GM12891 (cell line): ENCODE measurements around the gene CYB561D2. TPM values are rescaled to one million over a fixed set of nuclear protein-coding genes. Genes with fewer than 3 reads are reported as not detected.
"Not testable (repeated sequence)": the region's sequence is repeated elsewhere in the genome, so short reads cannot be mapped to it uniquely, and the experiment has no call there.

ENCODE experiments used
- DNase-seq: peaks from one replicate; pipeline ENCODE4 v3.0.0; 2011; ENCODE audit warnings: low spot score; ENCODE audit not compliant: insufficient read length
- FAIRE-seq: peaks from 2 replicates; lab custom pipeline; 2011; peaks lifted over from hg19 to GRCh38; lab: Jason Lieb, UNC
- PAX5 ChIP-seq: IDR thresholded peaks from 2 replicates; pipeline ENCODE4 v1.6.1; 2011; ENCODE audit warnings: low read length, moderate library complexity, mild to moderate bottlenecking; ENCODE audit not compliant: insufficient read depth, severe bottlenecking
- POLR2A ChIP-seq: IDR thresholded peaks from 2 replicates; pipeline ENCODE4 v1.6.1; 2011; ENCODE audit warnings: low read depth, low read length, control low read depth
- POLR2AphosphoS5 ChIP-seq: IDR thresholded peaks from 2 replicates; pipeline ENCODE4 v1.6.1; 2011; ENCODE audit warnings: low read depth, low read length, control low read depth
- POU2F2 ChIP-seq: IDR thresholded peaks from 2 replicates; pipeline ENCODE4 v1.6.1; 2011; ENCODE audit warnings: low read depth, mild to moderate bottlenecking, control low read depth, low read length, moderate library complexity
- SPI1 ChIP-seq: IDR thresholded peaks from 2 replicates; pipeline ENCODE4 v1.6.1; 2011; ENCODE audit warnings: low read depth, low read length, control low read depth
- TAF1 ChIP-seq: IDR thresholded peaks from 2 replicates; pipeline ENCODE4 v1.6.1; 2011; ENCODE audit warnings: low read depth, low read length, control low read depth
- polyA plus RNA-seq: library from polyadenylated mRNA; unstranded; fragments of >200 nt; gene quantifications from one replicate; pipeline ENCODE4 v1.2.1, GENCODE V29; 2012; ENCODE audit warnings: low read depth, missing spikeins, inconsistent platforms; ENCODE audit not compliant: missing spikeins

The CYB561D2 gene, protein sequence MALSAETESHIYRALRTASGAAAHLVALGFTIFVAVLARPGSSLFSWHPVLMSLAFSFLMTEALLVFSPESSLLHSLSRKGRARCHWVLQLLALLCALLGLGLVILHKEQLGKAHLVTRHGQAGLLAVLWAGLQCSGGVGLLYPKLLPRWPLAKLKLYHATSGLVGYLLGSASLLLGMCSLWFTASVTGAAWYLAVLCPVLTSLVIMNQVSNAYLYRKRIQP
- 14.5 TPM for polyA plus RNA-seq

DNA sequence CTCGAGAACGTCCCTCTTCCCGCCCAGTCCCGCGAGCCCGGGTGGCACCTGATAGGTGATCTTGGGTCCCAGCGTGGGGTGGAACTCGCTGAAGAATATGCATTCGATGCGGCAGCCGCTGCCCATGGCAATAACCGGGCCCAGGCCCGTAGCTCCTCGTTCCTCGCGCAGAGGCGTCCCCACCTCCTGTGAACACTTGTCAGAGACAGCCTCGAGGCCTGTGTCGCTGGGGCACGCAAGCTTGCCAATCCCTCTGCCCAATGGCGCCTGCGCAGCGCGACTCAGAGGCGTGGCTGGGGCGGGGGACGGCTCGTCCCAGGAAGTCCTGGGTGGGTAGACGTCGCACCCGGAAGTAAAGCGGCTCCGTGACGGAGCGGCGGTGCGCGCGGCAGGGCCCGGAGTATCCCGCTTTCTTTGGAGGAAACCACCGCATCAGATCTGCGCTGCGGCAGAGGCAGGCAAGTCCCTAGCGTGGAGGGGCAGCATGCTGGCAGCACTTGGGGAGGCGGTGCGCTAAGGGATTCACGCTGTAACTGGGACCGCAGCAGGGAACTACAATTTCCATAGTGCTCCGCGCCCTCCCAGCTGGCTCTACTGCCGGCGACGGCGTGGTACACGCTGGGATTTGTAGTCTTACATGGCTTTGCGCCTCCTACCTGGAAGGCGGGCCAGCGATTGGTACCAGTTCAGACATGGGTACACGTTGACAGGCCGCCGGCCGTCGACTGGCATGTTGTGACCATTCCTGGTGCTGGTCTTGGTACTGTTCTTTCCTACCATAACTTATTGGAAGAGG is at the start of gene CYB561D2, which contains the start of gene NPRL2:
CYB561D2 (plus strand) TSS at position 336 of the 796 bp plus-strand sequence. CDS start 572 bp downstream, outside the sequence.
NPRL2 (minus strand) TSS at position 249 of the 796 bp plus-strand sequence; CDS start at position 126, 123 bp downstream.
- DNase-seq: peak; percentile 98
- FAIRE-seq: peak; percentile 99
- TF ChIP-seq POU2F2 (peak; percentile 81), PAX5 (no peak), POLR2A (peak; percentile 95), SPI1 (no peak), TAF1 (peak; percentile 76), POLR2AphosphoS5 (peak; percentile 88)

GRCh38 chr3:50302095-50303012 is 48.3 kb upstream of the CYB561D2 start:
- TF ChIP-seq TAF1 (no peak), POU2F2 (no peak), PAX5 (no peak), POLR2AphosphoS5 (no peak), POLR2A (no peak), SPI1 (no peak)
- DNase-seq: no peak
- FAIRE-seq: no peak

DNA sequence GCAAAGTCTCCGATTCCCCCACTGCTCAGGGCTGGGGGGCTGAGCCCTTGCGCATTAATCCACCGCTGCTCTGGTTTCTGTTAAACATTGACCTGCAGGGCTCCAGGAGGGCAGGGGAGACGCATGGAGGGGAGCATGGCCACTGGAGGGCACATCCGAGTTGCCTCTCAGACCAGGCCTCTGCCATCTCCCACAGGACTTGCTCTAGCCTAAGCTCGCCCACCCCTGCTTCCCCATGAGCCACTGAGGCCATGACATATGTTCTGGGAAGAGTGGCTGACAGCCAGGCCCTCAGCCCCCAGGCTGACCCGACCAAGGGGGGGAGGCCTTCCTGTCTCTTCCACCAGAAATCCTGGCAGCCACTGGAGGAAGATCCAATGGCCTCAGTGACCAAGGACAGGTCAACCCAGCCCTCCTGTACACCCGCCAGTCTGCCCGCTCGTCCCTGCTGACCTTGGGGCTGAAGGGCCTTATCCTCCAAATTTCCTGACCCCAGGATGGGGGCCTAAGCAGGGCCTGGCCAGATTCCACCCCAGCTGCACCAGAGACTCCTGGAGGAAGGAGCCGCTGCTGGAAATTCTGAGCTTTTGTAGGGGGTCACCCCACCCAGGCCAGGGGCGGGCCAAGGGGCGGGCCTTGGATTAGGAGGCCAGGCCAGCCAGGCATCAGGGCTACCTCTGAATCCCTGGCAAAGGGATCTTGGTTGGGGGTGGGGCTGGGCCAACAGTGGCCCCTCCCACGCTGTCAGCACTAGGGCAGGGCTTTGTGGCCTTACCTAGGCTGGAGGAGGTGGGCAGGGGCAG is 47.4 kb upstream of the CYB561D2 start, which contains the start of gene HYAL1:
HYAL1 (minus strand) TSS at position 562 of the 803 bp plus-strand sequence. CDS start 618 bp downstream, outside the sequence.
- TF ChIP-seq POU2F2 (no peak), TAF1 (no peak), POLR2AphosphoS5 (no peak), PAX5 (no peak), SPI1 (no peak), POLR2A (no peak)
- FAIRE-seq: no peak
- DNase-seq: no peak

DNA sequence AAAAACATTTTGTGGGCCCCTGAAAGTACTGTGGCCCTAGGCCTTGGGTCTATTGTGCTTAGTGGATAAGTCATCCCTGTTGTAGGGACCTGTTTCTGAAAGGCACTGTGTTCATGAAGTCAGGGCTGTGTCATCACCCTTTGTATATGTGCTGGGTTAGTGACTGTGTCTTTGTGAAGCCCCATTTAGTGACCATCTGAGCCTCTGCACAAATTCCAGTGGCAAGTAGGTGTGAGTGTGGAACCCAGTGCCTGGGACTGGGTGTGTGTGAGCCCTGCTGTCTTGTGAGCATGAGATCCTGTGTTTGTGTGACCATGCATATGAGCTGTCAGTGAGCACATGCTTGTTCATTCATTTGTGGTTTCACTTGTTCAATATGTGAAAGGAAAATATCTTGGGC is 46.1 kb upstream of the CYB561D2 start:
- no peak for DNase-seq
- FAIRE-seq: peak; percentile 28
- TF ChIP-seq POLR2A: no peak
- no peak for TF ChIP-seq SPI1
- no peak for TF ChIP-seq POU2F2
- TF ChIP-seq TAF1: no peak
- no peak for TF ChIP-seq PAX5
- no peak for TF ChIP-seq POLR2AphosphoS5

DNA sequence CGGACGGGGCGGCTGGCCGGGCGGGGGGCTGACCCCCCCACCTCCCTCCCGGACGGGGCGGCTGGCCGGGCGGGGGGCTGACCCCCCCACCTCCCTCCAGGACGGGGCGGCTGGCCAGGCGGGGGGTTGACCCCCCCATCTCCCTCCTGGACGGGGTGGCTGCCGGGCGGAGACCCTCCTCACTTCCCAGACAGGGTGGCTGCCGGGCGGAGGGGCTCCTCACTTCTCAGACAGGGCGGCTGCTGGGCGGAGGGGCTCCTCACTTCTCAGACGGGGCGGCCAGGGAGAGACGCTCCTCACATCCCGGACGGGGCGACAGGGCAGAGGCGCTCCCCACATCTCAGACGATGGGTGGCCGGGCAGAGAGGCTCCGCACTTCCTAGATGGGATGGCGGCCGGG is 38.6 kb upstream of the CYB561D2 start:
- not testable (repeated sequence) for DNase-seq

DNA sequence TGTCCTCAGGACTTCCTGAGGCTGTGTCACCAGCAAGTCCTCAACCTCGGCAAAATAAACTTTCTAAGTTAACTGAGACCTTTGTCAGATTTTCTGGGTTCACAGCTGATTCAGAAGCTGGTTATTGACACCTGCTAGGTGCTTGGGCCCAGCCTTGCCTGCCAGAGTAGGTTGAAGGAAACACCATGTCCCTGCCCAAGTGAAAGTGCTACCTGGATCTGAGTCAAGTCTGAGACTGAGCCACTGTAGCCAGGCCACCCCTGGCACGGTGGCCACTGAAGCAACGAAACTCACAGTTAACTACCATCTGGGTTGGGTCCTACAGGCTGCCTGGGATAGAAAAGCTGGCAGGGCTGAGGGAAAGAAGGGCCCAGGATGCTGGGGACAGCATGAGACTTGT is 36.3 kb upstream of the CYB561D2 start:
- TF ChIP-seq POU2F2 (no peak), SPI1 (no peak), PAX5 (no peak), POLR2A (no peak), POLR2AphosphoS5 (no peak), TAF1 (no peak)
- FAIRE-seq (no peak), DNase-seq (no peak)

More for the DNA sequence above, 38.6 kb upstream of the CYB561D2 start:
- not testable (repeated sequence) for FAIRE-seq

DNA sequence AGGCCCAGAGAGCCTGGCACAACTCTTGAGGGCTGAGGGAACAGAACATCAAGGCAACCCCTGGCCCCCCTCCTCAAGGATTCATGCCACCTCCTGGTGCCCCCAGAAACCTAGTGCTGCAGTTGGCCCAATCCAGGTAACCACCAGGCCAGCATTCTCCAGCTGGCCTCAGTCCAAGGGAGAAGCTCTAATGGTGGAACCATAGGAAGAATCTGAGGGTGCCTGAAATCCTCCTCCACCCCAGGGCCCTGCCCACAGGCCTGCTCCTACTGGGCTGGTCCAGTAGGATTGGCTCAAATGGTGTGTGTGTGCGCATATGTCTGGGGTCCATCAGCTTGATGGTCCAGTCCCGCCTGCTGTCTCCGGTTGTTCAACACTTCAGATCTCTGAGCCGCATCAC is 35.8 kb upstream of the CYB561D2 start:
- FAIRE-seq (no peak), DNase-seq (no peak)
- TF ChIP-seq POLR2AphosphoS5 (no peak), POU2F2 (no peak), POLR2A (no peak)

DNA sequence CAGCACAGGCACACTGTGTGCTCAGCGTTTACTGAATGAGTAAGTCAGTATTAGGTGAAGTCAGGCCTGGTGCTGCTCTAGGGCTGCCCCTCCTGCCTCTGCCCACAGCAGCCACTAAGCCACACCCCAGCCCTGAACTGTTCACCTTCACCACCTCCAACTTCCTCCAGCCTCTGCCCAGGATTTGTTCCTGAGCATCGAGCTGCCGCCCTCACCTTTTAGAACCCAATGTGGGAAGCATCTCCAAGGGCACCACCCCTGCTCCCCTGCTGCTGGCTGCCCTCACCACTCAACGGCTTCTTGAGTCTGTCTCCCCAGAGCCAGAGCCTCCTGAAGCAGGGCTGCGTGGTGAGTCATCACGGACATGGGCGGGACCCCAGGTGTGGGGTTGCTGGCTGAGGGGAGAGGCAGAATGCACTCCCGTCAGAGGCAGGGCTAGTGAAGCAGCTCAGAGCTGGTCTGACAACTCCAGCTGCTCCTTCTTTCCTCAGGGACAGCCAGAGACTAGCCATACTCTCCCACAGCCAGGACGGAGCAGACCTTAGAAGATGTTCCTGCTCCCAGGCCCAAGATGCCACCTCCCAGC is 33.9 kb upstream of the CYB561D2 start:
- FAIRE-seq (no peak), DNase-seq (no peak)

More for the DNA sequence above, 33.9 kb upstream of the CYB561D2 start:
- TF ChIP-seq TAF1: no peak
- no peak for TF ChIP-seq POU2F2
- TF ChIP-seq POLR2AphosphoS5: no peak
- no peak for TF ChIP-seq POLR2A
- TF ChIP-seq SPI1: no peak
- TF ChIP-seq PAX5: no peak
